ENCODE data around the gene ROR2. TPM values are rescaled to one million over a fixed set of nuclear protein-coding genes. Genes with fewer than 3 reads are reported as not detected.

Gene ROR2
- total RNA-seq, 1 experiment from 2014 or later = 0.84 TPM

- Mint-ChIP-seq H3K4me1 (ENCODE audit: insufficient read depth, unreplicated experiment) (no peaks in the 10 kb centered on the region), H3K4me3 (ENCODE audit: unreplicated experiment) (no peak overlapping the region), H3K27me3 (ENCODE audit: insufficient read depth, unreplicated experiment) (peaks cover 33% of the 10 kb centered on the region), H3K36me3 (ENCODE audit: insufficient read depth, unreplicated experiment) (no peaks in the 10 kb centered on the region), H3K9me3 (ENCODE audit: unreplicated experiment) (no peaks in the 10 kb centered on the region), H3K27ac (ENCODE audit: low read depth, unreplicated experiment) (no peak overlapping the region)
- CTCF ChIA-PET = no interaction called here
- BruUV-seq (replicated peaks) = no TSS peak
- DNase-seq (ENCODE audit: unreplicated experiment) = no peak
- POLR2A ChIA-PET = no interaction called here
- no peak for TF ChIP-seq CTCF (IDR thresholded peaks at IDR 0.05; ENCODE audit: unreplicated experiment)
- intact Hi-C loops (cut with micrococcal nuclease) = no loop called here
Observed at GRCh38 chr9:91863469-91863868, 86.6 kb downstream of the ROR2 start.

DNA sequence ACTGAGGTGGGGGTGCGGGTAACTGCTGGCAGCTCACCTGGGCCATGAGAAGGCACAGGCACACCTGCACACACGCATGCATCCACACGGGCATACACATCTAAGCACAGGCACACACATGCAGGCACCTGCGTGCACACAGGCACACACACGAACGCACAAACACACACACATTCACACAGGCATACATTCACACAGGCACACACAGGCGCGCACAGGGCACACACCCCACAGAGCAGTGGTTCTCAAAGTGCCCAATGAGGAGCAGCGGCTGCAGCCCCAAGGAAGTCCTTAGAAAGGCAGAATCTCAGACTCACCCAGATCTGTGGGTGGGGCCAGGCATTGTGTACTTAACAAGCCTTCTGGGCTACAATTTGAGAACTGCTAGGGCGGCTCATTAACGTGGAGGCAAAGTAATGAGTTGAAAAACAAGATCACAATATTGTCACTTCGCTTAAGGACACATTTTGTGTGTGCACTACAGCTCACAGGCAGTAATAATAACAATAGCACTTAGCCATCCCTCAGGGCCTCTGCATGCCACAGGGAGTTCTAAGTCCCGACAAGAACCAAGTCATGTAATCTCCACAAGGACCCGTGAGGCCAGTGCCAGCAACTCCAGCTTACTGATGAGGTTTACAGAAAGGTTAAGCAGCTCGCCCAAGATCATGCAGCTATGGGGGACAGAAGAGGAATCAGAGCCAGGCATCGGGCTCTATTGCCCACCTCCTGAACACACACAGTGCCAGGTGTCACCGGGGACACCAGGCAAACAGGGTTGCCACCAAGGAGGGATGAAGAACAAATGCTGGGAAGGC lies 91.6 kb downstream of the ROR2 start:
- DNase-seq (ENCODE audit: unreplicated experiment) = no peak

DNA sequence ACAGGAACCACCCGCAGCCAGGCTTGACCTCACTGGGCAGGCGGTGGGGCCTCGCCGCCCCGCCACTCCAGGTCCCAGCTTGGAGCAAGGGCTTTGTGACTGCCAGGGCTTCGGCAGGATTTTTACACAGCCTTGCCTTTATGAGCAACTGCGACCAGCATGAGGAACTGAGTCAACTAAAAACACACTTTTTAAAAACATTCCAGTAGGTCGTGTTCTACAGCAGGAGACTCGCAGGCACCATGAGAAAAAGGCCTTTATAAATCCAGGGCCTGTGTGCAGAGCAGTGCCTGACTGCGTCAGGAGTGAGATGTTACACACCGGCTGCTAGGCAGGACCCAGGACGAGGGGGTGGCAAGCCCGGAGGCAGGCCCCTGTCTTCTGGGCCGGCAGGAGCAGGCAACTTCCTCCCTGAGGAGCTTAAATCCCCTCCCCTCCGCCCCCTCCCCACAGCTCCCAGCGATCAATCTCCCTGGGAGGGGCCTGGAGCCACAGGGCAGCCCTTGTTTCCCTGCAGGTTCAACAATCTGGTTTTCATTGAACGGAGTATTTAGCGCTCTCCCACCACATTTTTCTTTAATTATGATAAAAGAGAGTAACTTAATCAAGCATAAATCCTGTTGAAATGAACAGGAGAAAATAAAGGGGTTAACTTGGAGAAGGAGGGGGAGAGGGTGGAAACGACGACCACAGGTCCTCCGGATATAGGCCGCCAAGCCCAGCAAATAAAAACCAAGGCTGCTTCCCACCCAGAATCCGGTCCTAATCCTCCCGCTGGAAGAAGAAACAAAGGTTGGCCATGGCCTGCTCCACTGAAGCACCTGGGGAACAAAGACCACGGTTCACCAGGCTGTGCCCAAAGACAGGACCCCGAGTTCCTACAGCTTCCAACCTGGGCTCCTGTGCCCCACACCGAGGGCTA lies 92.5 kb downstream of the ROR2 start:
- Mint-ChIP-seq H3K27me3 (ENCODE audit: insufficient read depth, unreplicated experiment) (peaks cover 4% of the 10 kb centered on the region), H3K4me3 (ENCODE audit: unreplicated experiment) (no peak overlapping the region), H3K36me3 (ENCODE audit: insufficient read depth, unreplicated experiment) (no peaks in the 10 kb centered on the region), H3K9me3 (ENCODE audit: unreplicated experiment) (no peaks in the 10 kb centered on the region), H3K27ac (ENCODE audit: low read depth, unreplicated experiment) (no peak overlapping the region), H3K4me1 (ENCODE audit: insufficient read depth, unreplicated experiment) (no peaks in the 10 kb centered on the region)
- no peak for TF ChIP-seq CTCF (IDR thresholded peaks at IDR 0.05; ENCODE audit: unreplicated experiment)
- intact Hi-C loops (cut with micrococcal nuclease) = no loop called here
- ChIA-PET POLR2A (interaction anchor here (1.2 kb wide), 1 partner anchor 137 kb away, joined by 5 read pairs; no protein-coding TSS in a partner anchor), CTCF (no interaction called here)
- BruUV-seq (replicated peaks) = no TSS peak
- no peak for DNase-seq (ENCODE audit: unreplicated experiment)

More for the DNA sequence above, 91.6 kb downstream of the ROR2 start:
- intact Hi-C loops (cut with micrococcal nuclease) = no loop called here
- Mint-ChIP-seq H3K4me1 (ENCODE audit: insufficient read depth, unreplicated experiment) (no peaks in the 10 kb centered on the region), H3K9me3 (ENCODE audit: unreplicated experiment) (no peaks in the 10 kb centered on the region), H3K27me3 (ENCODE audit: insufficient read depth, unreplicated experiment) (peaks cover 7% of the 10 kb centered on the region), H3K27ac (ENCODE audit: low read depth, unreplicated experiment) (no peak overlapping the region), H3K36me3 (ENCODE audit: insufficient read depth, unreplicated experiment) (no peaks in the 10 kb centered on the region), H3K4me3 (ENCODE audit: unreplicated experiment) (no peak overlapping the region)
- no TSS peak for BruUV-seq (replicated peaks)
- CTCF ChIA-PET = interaction anchor here (1.0 kb wide), 1 partner anchor 124 kb away, joined by 3 read pairs; no protein-coding TSS in a partner anchor
- TF ChIP-seq CTCF (IDR thresholded peaks at IDR 0.05; ENCODE audit: unreplicated experiment) = no peak
- POLR2A ChIA-PET = interaction anchor here (1.2 kb wide), 1 partner anchor 138 kb away, joined by 5 read pairs; no protein-coding TSS in a partner anchor

DNA sequence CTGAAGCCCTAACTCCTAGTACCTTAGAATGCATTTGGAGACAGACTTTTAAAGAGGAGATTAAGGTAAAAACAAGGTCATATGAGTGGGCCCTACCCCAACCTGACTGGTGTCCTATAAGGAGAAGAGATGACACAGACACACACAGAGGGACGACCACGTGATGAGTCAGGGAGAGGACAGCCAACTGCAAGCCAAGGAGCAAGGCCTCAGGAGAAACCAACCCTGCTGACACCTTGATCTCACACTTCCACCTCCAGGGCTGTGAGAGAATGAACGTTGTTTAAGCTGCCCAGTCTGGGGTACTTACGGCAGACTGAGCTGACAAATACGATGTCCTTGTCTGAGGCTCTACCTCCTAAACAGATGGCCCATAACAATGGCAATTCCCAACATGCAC lies 93.6 kb downstream of the ROR2 start:
- ChIA-PET CTCF (interaction anchor here (0.6 kb wide), 2 partner anchors 24 to 48 kb away, joined by 3 to 4 read pairs; no protein-coding TSS in a partner anchor), POLR2A (interaction anchor here (1.0 kb wide), 1 partner anchor 9 kb away, joined by 3 read pairs; no protein-coding TSS in a partner anchor)
- H3K27ac Mint-ChIP-seq (ENCODE audit: low read depth, unreplicated experiment) = no peak overlapping the region
- no peaks in the 10 kb centered on the region for H3K4me1 Mint-ChIP-seq (ENCODE audit: insufficient read depth, unreplicated experiment)
- TF ChIP-seq CTCF (IDR thresholded peaks at IDR 0.05; ENCODE audit: unreplicated experiment) = no peak
- H3K27me3 Mint-ChIP-seq (ENCODE audit: insufficient read depth, unreplicated experiment) = peaks cover 10% of the 10 kb centered on the region
- no peak overlapping the region for H3K4me3 Mint-ChIP-seq (ENCODE audit: unreplicated experiment)
- intact Hi-C loops (cut with micrococcal nuclease) = no loop called here
- no peaks in the 10 kb centered on the region for H3K36me3 Mint-ChIP-seq (ENCODE audit: insufficient read depth, unreplicated experiment)
- peak; percentile 4 for DNase-seq (ENCODE audit: unreplicated experiment)
- no peaks in the 10 kb centered on the region for H3K9me3 Mint-ChIP-seq (ENCODE audit: unreplicated experiment)
- BruUV-seq (replicated peaks) = no TSS peak
